Transverse colon (tissue), 4 donors: ENCODE measurements around the gene LATS2. TPM values are rescaled to one million over a fixed set of nuclear protein-coding genes. Genes with fewer than 3 reads are reported as not detected.
A peak's percentile ranks its signal among the peaks of the same experiment; 100 is the strongest.

Experiments used
- DNase-seq: peaks from one replicate; pipeline ENCODE4 v3.0.0-alpha.2; 2019
- H3K27ac ChIP-seq, 4 donors: fragments of 200-600 bp; sonication (generic); 2 replicates each; pipeline ENCODE4 v1.5.1; 2016 to 2018; ENCODE audit warnings: inconsistent platforms in 4 of 4
- H3K27me3 ChIP-seq: fragments of 200-600 bp; sonication (generic); 2 replicates; pipeline ENCODE4 v1.5.1; 2017; ENCODE audit warnings: inconsistent platforms
- H3K36me3 ChIP-seq, 4 donors: fragments of 200-600 bp; sonication (generic); 2 replicates each; pipeline ENCODE4 v1.5.1; 2017 to 2019; ENCODE audit warnings: inconsistent platforms in 4 of 4
- H3K4me1 ChIP-seq, 4 donors: fragments of 200-600 bp; sonication (generic); 2 replicates each; pipeline ENCODE4 v1.5.1; 2017 to 2020; ENCODE audit warnings: inconsistent platforms in 4 of 4
- H3K4me3 ChIP-seq, 4 donors: fragments of 200-600 bp; sonication (generic); 1 replicate in 1 of 4; 2 replicates in 3 of 4; pipeline versions ENCODE4 v1.5.1 to v1.6.1; 2017 to 2019; ENCODE audit warnings: inconsistent platforms in 4 of 4
- H3K9me3 ChIP-seq, 2 donors: fragments of 200-600 bp; sonication (generic); 2 replicates each; pipeline ENCODE4 v1.5.1; 2017 to 2019; ENCODE audit warnings: inconsistent platforms in 2 of 2
- CTCF ChIP-seq, 5 experiments: fragments of 200-600 bp in 3 of 5; fragments of 450-650 bp in 2 of 5; sonication (generic) in 3 of 5; IDR thresholded peaks; 1 replicate in 2 of 5; 2 replicates in 3 of 5; pipeline ENCODE4 v1.5.1; 2016 to 2017; ENCODE audit warnings: antibody characterized with exemption in 5 of 5, inconsistent platforms in 3 of 5, mild to moderate bottlenecking in 2 of 5, moderate library complexity in 1 of 5
- EP300 ChIP-seq: sonication (generic); formaldehyde crosslinking; IDR thresholded peaks from one replicate; pipeline ENCODE4 v1.6.1; 2017; ENCODE audit warnings: antibody characterized with exemption, low read depth
- POLR2A ChIP-seq: fragments of 450-650 bp; IDR thresholded peaks from one replicate; pipeline ENCODE4 v1.6.1; 2016; ENCODE audit warnings: antibody characterized with exemption, mild to moderate bottlenecking, moderate library complexity
- POLR2AphosphoS5 ChIP-seq, 3 donors: sonication (generic); formaldehyde crosslinking; IDR thresholded peaks; one replicate each; pipeline ENCODE4 v1.6.1; 2016; ENCODE audit warnings: antibody characterized with exemption in 3 of 3
- WGBS, 2 donors: methylation state at CpG; one replicate each; pipeline ENCODE4 v1.1.5; 2018; ENCODE audit warnings: low coverage in 1 of 2; 5-methylcytosine and 5-hydroxymethylcytosine counted together
- in situ Hi-C, 4 donors: fragments of 200-750 bp; cut with MboI; loops; one replicate each; pipeline versions ENCODE4 v1.15.0 to v1.15.1; 2017; ENCODE audit warnings: low sequenced_read_pairs in 3 of 4, low pct_ligation_motif_present in 1 of 4, low pct_unique_long_range_greater_than_20kb in 1 of 4
- intact Hi-C: fragments of 100-400 bp; cut with DNase I; formaldehyde crosslinking; loops from one replicate; pipeline ENCODE4 v1.15.1; 2023; ENCODE audit warnings: low total_unique reads
- total RNA-seq, 4 donors: library from RNA; depleted of rRNA; stranded (reverse); fragments of >200 nt; gene quantifications; one replicate each; pipeline ENCODE4 v1.1.0, GENCODE V29; 2016

LATS2 gene
- total RNA-seq, 4 donors from 2014 or later: 8.9 to 15.7 (median 12.5) TPM

- Histone ChIP-seq H3K27me3 (peaks cover 27% of the 10 kb centered on the region), H3K4me3 (no peak overlapping the region), H3K36me3 (no peaks in the 10 kb centered on the region), H3K27ac (no peak overlapping the region), H3K4me1 (peaks cover 0 to 11% (median 5%) of the 10 kb centered on the region in 4 donors), H3K9me3 (no peaks in the 10 kb centered on the region)
- intact Hi-C loops (no loop called here), in situ Hi-C loops (loop anchor here in 1 of 4 donors (25.0 kb wide), 1 partner anchor 366 kb away; the partner anchor contains the start of gene IL17D)
- 97% methylated on average over 6 to 24 of the region's 24 CpGs for WGBS, 2 donors
- TF ChIP-seq EP300 (no peak), POLR2AphosphoS5 (IDR thresholded peaks at IDR 0.05) (no peak), CTCF (IDR thresholded peaks at IDR 0.05) (no peak), POLR2A (no peak)
- no peak for DNase-seq
Observed at GRCh38 chr13:21077788-21078353, 16.5 kb upstream of the LATS2 start.

- Histone ChIP-seq H3K27me3 (peaks cover 27% of the 10 kb centered on the region), H3K4me1 (peaks cover 0 to 11% (median 5%) of the 10 kb centered on the region in 4 donors), H3K27ac (no peak overlapping the region), H3K9me3 (no peaks in the 10 kb centered on the region), H3K4me3 (no peak overlapping the region), H3K36me3 (no peaks in the 10 kb centered on the region)
- DNase-seq: no peak
- TF ChIP-seq POLR2AphosphoS5 (IDR thresholded peaks at IDR 0.05) (no peak), POLR2A (no peak), CTCF (IDR thresholded peaks at IDR 0.05) (no peak), EP300 (no peak)
- 86 to 90% methylated on average over 11 to 20 of the region's 20 CpGs for WGBS, 2 donors
- intact Hi-C loops: no loop called here
- in situ Hi-C loops: loop anchor here in 1 of 4 donors (25.0 kb wide), 1 partner anchor 365 kb away; the partner anchor contains the start of gene IL17D
Observed at GRCh38 chr13:21077076-21077787, 15.8 kb upstream of the LATS2 start.

- intact Hi-C loops: no loop called here
Observed at GRCh38 chr13:21076253-21076652, 14.9 kb upstream of the LATS2 start.

GRCh38 chr13:21075379-21076249 is 14.2 kb upstream of the LATS2 start:
- H3K36me3 ChIP-seq: no peaks in the 10 kb centered on the region
- DNase-seq: no peak
- WGBS, 2 donors: 5 to 12% methylated on average over 9 to 30 of the region's 64 CpGs
- in situ Hi-C loops: loop anchor here in 1 of 4 donors (25.0 kb wide), 1 partner anchor 363 kb away; the partner anchor contains the start of gene IL17D
- peaks cover 0 to 11% (median 5%) of the 10 kb centered on the region in 4 donors for H3K4me1 ChIP-seq
- peak overlapping the region; percentile 6 to 46 (median 33) for H3K4me3 ChIP-seq
- H3K9me3 ChIP-seq: no peaks in the 10 kb centered on the region
- peak overlapping the region; percentile 40 to 56 (median 49) for H3K27ac ChIP-seq
- TF ChIP-seq POLR2AphosphoS5 (IDR thresholded peaks at IDR 0.05): no peak
- no peak for TF ChIP-seq CTCF (IDR thresholded peaks at IDR 0.05)
- TF ChIP-seq POLR2A: no peak
- no peak for TF ChIP-seq EP300
- peaks cover 27% of the 10 kb centered on the region for H3K27me3 ChIP-seq
- intact Hi-C loops: no loop called here

More at GRCh38 chr13:21076253-21076652, 14.9 kb upstream of the LATS2 start:
- no peaks in the 10 kb centered on the region for H3K36me3 ChIP-seq
- peaks cover 27% of the 10 kb centered on the region for H3K27me3 ChIP-seq
- H3K4me1 ChIP-seq: peaks cover 0 to 11% (median 5%) of the 10 kb centered on the region in 4 donors
- no peak for DNase-seq
- H3K9me3 ChIP-seq: no peaks in the 10 kb centered on the region
- H3K4me3 ChIP-seq: peak overlapping the region in 3 of 4 donors; percentile 25 to 46 (median 41)
- in situ Hi-C loops: loop anchor here in 1 of 4 donors (25.0 kb wide), 1 partner anchor 364 kb away; the partner anchor contains the start of gene IL17D
- TF ChIP-seq POLR2A: no peak
- H3K27ac ChIP-seq: peak overlapping the region in 1 of 4 donors; percentile 56
- WGBS, 2 donors: 5 to 64% methylated on average over 5 to 18 of the region's 18 CpGs
